ENCODE measurements around the gene SLC34A3. TPM values are rescaled to one million over a fixed set of nuclear protein-coding genes. Genes with fewer than 3 reads are reported as not detected.
A peak's percentile ranks its signal among the peaks of the same experiment; 100 is the strongest.

Gene SLC34A3
- total and polyA plus RNA-seq, 9 donors = 0.15 to 0.46 TPM; not detected in 7

DNA sequence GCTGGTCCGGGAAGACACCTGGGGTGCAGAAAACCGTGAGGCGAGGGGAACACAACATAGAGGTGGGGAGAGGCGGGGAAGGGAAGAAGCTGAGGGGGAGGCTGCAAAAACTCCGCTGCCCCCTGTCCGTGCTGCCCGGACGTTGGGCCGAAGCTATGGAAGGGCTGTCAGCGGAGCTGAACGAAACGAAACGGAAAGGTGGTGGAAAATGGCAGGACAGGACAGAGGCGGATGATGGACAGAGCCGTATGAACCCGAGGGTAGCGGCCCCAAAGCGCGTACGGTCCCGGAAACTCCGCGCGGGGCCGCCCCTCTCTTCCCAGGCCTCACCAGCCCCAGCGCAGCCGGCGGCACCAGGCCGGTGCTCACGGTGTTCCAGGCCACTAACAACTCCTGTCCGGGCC is 42.6 kb upstream of the SLC34A3 start:
- no peaks in the 10 kb centered on the region for H3K36me3 ChIP-seq
- H3K27ac ChIP-seq = peak overlapping the region; percentile 88 to 93
- TF ChIP-seq EP300 (IDR thresholded peaks at IDR 0.05) (no peak), CTCF (IDR thresholded peaks at IDR 0.05) (no peak), POLR2A (IDR thresholded peaks at IDR 0.05) (no peak)
- intact Hi-C loops (cut with DNase I) = no loop called here
- DNase-seq = no peak
- H3K9me3 ChIP-seq = no peaks in the 10 kb centered on the region
- WGBS, 3 donors = 0 to 1% (median 0%) methylated on average over 30 to 31 of the region's 31 CpGs
- peaks cover 19% of the 10 kb centered on the region for H3K4me1 ChIP-seq (ENCODE audit: insufficient read depth)
- peak overlapping the region; percentile 98 for H3K4me3 ChIP-seq
- H3K27me3 ChIP-seq = no peaks in the 10 kb centered on the region

- intact Hi-C loops (cut with DNase I) = no loop called here
- Histone ChIP-seq H3K4me3 (peak within 1 kb of the TSS; percentile 98), H3K27ac (peak within 1 kb of the TSS; percentile 88 to 93), H3K27me3 (no peaks in the 10 kb centered on the region), H3K9me3 (no peaks in the 10 kb centered on the region), H3K4me1 (ENCODE audit: insufficient read depth) (peaks cover 19% of the 10 kb centered on the region), H3K36me3 (no peaks in the 10 kb centered on the region)
- 0% methylated on average over 81 to 98 of the region's 98 CpGs for WGBS, 3 donors
- peak; percentile 82 for TF ChIP-seq POLR2A (IDR thresholded peaks at IDR 0.05)
- peak in 2 of 3 donors; percentile 27 to 46 for TF ChIP-seq CTCF (IDR thresholded peaks at IDR 0.05)
- no peak for TF ChIP-seq EP300 (IDR thresholded peaks at IDR 0.05)
- DNase-seq = peak; percentile 92 to 97 (median 96)
Observed at GRCh38 chr9:137188490-137189296, 42.0 kb upstream of the SLC34A3 start, which contains the start of the genes ANAPC2 and SSNA1. Gene ANAPC2 (minus strand): TSS chr9:137188560. CDS start chr9:137188532, 28 bp downstream. Gene SSNA1 (plus strand): TSS chr9:137188676. CDS start chr9:137188727, 51 bp downstream.

DNA sequence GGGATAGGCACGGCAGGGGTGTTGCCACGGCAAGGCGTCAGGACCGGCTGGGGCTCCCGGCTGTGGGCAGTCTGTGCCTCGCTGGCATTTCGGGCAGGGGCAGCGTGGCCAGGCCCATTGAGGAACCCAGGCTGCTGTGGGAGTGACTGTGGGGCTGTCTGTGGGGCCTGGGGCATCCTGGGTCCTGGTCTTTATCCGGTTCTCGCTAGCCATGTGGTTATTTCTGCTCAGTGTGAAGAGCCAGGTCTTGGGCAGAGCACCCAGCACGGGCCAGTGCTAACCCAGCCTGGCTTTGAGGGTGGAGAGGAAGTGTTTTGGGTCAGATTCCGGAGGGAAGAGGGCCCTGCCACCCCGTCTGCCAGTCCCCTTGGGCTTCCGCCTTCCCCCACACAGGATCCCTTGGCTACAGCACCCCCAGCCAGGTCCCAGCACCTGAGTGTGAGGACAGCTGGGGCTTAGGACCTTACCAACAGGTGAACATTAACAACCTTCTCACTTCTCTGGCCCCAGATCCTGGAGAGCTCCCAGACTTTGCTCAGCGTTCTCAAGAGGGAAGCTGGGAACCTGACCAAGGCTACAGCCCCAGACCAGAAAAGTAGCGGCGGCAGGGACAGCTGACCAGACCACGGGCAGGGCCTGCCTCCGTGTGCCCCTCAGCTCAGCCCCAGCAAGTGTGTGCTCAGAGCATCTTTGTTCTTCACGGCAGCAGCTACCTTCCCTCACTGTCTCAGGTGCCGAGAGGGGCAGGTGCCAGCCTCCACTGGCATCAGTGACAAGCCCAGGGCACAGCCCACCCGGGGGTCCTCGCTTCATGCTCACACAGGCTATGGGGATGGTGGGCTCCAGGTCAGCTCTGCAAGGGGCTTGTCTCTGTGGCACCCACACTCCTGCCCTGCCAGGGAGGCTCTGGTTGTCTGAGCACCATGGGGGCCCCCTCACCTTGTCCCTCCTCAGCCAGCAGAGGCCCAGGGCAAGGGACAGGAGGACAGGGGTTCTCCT is 41.1 kb upstream of the SLC34A3 start:
- H3K36me3 ChIP-seq = no peaks in the 10 kb centered on the region
- intact Hi-C loops (cut with DNase I) = no loop called here
- no peaks in the 10 kb centered on the region for H3K9me3 ChIP-seq
- no peak for DNase-seq
- WGBS, 3 donors = 23 to 31% (median 29%) methylated on average over 23 of the region's 23 CpGs
- peaks cover 19% of the 10 kb centered on the region for H3K4me1 ChIP-seq (ENCODE audit: insufficient read depth)
- H3K27ac ChIP-seq = peak overlapping the region; percentile 88 to 93
- peak overlapping the region; percentile 98 for H3K4me3 ChIP-seq
- no peak for TF ChIP-seq EP300 (IDR thresholded peaks at IDR 0.05)
- no peak for TF ChIP-seq POLR2A (IDR thresholded peaks at IDR 0.05)
- no peak for TF ChIP-seq CTCF (IDR thresholded peaks at IDR 0.05)
- H3K27me3 ChIP-seq = no peaks in the 10 kb centered on the region

- no peak overlapping the region for H3K4me3 ChIP-seq
- no peak for TF ChIP-seq EP300 (IDR thresholded peaks at IDR 0.05)
- no peak for TF ChIP-seq POLR2A (IDR thresholded peaks at IDR 0.05)
- no peak for TF ChIP-seq CTCF (IDR thresholded peaks at IDR 0.05)
- intact Hi-C loops (cut with DNase I) = no loop called here
- H3K27ac ChIP-seq = no peak overlapping the region
- WGBS, 3 donors = 64 to 75% (median 70%) methylated on average over 8 to 9 of the region's 9 CpGs
- H3K27me3 ChIP-seq = no peaks in the 10 kb centered on the region
- no peak for DNase-seq
- no peaks in the 10 kb centered on the region for H3K9me3 ChIP-seq
- no peaks in the 10 kb centered on the region for H3K36me3 ChIP-seq
- H3K4me1 ChIP-seq (ENCODE audit: insufficient read depth) = peaks cover 19% of the 10 kb centered on the region
Observed at GRCh38 chr9:137190315-137190856, 40.3 kb upstream of the SLC34A3 start.

All from ovary (tissue), 9 donors.